Panc1 (cell line): ENCODE measurements around the gene TP53I11.

Source experiments
- CTCF ChIP-seq: fragments of 450-650 bp; IDR thresholded peaks from 2 replicates; pipeline ENCODE4 v1.5.1; 2017; ENCODE audit warnings: mild to moderate bottlenecking
- POLR2AphosphoS5 ChIP-seq: IDR thresholded peaks from 2 replicates; pipeline ENCODE4 v1.6.1; 2012; ENCODE audit warnings: mild to moderate bottlenecking, low read depth, low read length, moderate library complexity

DNA sequence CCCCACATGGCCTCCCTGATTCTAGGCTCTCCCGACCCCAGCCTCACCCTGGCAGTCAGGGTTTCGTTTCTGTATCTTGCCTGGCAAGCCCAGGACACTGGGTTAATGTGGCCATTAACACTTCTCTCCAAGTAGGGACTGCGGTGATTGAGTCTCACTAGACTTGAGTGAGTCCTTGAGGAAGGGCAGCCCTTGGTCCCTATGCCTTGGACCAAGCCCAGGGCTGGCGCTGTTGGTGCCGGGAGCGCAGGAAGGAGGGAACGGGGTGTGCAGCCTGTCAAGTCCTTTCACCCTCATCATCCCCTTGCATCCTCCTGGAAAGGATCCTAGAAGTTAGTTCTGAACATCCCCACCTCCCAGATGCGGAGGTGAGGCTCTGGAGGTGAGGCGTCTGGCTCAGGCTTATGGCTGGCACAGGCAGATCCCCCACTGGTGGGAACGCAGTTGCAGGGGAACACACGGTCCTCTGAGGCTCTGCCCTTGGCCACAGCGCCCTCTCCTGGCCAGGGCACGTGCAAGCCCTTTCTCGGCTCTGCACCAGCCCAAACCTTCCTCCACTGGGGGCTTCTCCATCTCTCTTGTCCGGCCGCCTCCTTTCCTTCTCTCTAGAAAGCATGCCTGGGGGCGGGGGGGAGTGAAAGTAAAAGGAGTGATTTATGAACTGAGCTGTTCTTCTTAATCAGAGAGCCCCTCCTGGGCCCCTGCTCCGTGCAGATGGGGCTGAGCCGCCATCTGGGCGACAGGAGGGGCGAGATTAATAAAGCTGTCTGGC, 56.7 kb downstream of the TP53I11 start:
- TF ChIP-seq CTCF = peak; percentile 93
- TF ChIP-seq POLR2AphosphoS5 = no peak
